DMS53 (cell line): ENCODE measurements around the gene OSBPL5.

Source experiments
- DNase-seq: peaks from one replicate; lab custom pipeline; 2025; lab: John Stamatoyannopoulos, UW

Gene OSBPL5

GRCh38 chr11:3165152-3165705, at the start of gene OSBPL5:
TSS of gene OSBPL5 (minus strand) at chr11:3165310. CDS start at chr11:3129148, 36,162 bp downstream.
- peak; percentile 75 for DNase-seq

GRCh38 chr11:3214420-3214699, 49.2 kb upstream of the OSBPL5 start:
- DNase-seq, result no peak

- DNase-seq, result no peak
Measured at GRCh38 chr11:3213659-3214419, 48.7 kb upstream of the OSBPL5 start.

GRCh38 chr11:3208272-3208671, 43.2 kb upstream of the OSBPL5 start:
- no peak for DNase-seq

- no peak for DNase-seq
Measured at GRCh38 chr11:3207526-3208189, 42.5 kb upstream of the OSBPL5 start.

- no peak for DNase-seq
Measured at GRCh38 chr11:3206922-3207204, 41.8 kb upstream of the OSBPL5 start.

GRCh38 chr11:3206156-3206921, 41.2 kb upstream of the OSBPL5 start:
- peak; percentile 16 for DNase-seq

- DNase-seq, result no peak
Measured at GRCh38 chr11:3205261-3206155, 40.4 kb upstream of the OSBPL5 start.

GRCh38 chr11:3204141-3205015, 39.3 kb upstream of the OSBPL5 start:
- no peak for DNase-seq

- DNase-seq, result peak; percentile 64
Measured at GRCh38 chr11:3203221-3204043, 38.3 kb upstream of the OSBPL5 start.

GRCh38 chr11:3202759-3203158, 37.6 kb upstream of the OSBPL5 start:
- no peak for DNase-seq

GRCh38 chr11:3202305-3202704, 37.2 kb upstream of the OSBPL5 start:
- DNase-seq, result no peak

GRCh38 chr11:3201677-3202181, 36.6 kb upstream of the OSBPL5 start:
- DNase-seq, result no peak

GRCh38 chr11:3201112-3201581, 36.0 kb upstream of the OSBPL5 start:
- no peak for DNase-seq

GRCh38 chr11:3200388-3201111, 35.4 kb upstream of the OSBPL5 start:
- DNase-seq, result no peak

GRCh38 chr11:3199537-3200295, 34.6 kb upstream of the OSBPL5 start:
- DNase-seq, result no peak

- no peak for DNase-seq
Measured at GRCh38 chr11:3198815-3199214, 33.7 kb upstream of the OSBPL5 start.

GRCh38 chr11:3197878-3198528, 32.9 kb upstream of the OSBPL5 start:
- no peak for DNase-seq
